ENCODE data around the gene MASP2. TPM values are rescaled to one million over a fixed set of nuclear protein-coding genes. Genes with fewer than 3 reads are reported as not detected.

Gene MASP2
- not detected for total RNA-seq

DNA sequence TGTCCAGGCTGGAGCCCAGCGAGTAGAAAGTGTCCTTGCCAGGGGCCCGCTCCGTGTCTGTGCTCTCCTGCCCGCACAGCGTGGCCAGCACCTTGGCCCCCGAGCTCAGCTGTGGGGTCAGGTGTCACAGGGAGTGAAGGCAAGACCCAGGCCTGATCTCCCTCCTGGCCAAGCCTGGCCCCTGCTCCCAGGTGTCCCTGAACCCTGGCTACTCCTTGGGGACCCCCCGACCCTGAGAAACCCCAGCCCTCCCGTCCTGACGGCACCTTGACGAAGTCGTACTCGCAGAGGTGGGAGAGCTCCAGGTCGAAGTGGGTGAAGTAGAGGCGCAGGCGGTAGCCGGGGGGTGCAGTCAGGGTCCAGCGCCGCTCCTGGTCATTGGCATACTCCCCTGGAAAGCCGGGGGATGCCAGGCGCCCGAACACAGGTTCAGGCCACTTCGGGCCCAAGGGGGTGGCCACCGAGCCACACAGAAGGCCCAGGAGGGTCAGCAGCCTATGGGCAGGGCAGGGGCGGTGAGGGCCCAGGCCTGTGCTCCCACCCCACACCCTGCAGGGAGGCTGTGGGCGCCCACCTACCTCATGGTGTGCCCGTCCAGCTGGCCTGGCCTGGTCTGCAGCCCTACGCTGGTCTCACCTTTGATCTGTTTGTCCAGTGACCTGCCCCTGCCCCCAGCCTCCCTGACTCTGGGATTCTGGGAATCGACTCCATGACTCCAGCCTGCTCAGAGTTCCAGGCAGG is at the start of gene MASP2:
Gene MASP2, minus strand, starts transcription at position 615 of the 741 bp plus-strand sequence. Its CDS starts 32 bp downstream, at position 583.
- TF ChIP-seq, protein P1, sequence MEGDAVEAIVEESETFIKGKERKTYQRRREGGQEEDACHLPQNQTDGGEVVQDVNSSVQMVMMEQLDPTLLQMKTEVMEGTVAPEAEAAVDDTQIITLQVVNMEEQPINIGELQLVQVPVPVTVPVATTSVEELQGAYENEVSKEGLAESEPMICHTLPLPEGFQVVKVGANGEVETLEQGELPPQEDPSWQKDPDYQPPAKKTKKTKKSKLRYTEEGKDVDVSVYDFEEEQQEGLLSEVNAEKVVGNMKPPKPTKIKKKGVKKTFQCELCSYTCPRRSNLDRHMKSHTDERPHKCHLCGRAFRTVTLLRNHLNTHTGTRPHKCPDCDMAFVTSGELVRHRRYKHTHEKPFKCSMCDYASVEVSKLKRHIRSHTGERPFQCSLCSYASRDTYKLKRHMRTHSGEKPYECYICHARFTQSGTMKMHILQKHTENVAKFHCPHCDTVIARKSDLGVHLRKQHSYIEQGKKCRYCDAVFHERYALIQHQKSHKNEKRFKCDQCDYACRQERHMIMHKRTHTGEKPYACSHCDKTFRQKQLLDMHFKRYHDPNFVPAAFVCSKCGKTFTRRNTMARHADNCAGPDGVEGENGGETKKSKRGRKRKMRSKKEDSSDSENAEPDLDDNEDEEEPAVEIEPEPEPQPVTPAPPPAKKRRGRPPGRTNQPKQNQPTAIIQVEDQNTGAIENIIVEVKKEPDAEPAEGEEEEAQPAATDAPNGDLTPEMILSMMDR (IDR thresholded peaks at IDR 0.05; ENCODE audit: low read depth): no peak

DNA sequence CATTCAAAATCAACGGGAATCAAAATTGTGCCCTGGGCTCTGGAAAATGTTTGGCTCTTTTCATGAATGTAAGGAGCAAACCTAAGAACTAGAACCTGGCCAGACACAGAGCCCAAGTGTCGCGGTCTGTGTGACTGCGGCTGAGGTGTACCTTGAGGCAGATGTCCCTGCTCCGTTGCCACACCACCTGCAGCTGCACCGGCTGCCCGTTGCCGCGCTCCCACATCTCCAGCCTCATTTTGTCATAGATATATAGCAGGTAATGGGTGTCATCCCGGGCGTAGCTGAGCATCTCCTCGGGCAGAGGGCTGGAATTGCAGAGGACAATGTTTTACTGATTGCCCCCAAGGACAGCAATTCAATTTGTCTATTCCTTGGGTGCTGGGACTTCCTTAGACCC is 33.9 kb upstream of the MASP2 start:
- TF ChIP-seq, protein P1 (IDR thresholded peaks at IDR 0.05; ENCODE audit: low read depth): no peak

DNA sequence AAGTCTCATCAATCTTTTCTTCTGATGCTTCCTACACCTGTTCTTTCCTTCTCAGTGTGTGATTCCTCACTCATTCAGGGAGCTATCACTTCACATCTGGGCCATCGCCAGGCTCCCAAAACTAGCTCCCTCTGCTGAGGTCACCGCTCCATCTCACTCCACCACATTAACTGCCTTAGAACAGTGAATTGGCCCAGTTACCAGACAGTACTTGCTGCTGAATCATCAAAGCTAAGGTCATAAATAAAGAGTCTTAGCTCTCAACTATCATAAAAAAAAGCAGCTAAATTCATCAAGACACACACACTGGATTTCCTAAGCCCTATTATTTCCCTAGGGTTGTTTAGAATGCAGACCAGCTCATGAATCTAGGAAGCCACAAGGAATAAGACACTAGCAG is 31.6 kb upstream of the MASP2 start:
- TF ChIP-seq, protein P1 (IDR thresholded peaks at IDR 0.05; ENCODE audit: low read depth): no peak

DNA sequence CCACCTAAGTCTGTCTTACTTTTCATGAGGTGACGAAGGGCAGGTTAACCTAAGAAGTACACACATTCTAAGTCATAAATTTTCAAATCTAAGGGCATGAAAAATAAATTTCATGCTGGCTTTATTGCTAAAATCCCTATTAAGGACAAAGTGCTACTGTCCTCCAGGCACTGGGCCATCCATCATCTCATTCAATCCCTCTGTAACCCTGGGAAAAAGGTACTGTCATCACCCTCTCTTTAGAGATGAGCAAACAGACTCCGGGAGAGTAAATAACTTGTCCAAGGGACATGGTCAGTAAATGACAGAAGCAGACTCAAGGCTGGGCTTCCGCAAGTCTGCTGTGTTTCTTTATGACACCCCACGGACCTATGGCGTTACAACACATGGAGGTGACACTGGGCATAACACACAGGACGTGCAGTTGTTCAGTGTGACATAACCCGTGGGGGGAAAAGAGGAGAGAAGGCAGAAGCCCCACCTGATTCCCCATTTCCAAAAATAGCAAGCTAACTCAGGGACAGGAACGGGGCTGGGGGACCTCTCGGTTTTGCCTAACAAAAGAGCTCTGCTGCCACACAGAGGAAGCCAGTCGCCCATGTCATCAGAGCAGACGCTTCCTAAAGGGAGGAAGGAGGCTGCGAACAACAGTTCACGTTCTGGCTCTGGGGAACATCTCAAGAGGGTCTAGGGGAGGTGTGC is 25.3 kb upstream of the MASP2 start:
- TF ChIP-seq, protein P1 (IDR thresholded peaks at IDR 0.05; ENCODE audit: low read depth): no peak

DNA sequence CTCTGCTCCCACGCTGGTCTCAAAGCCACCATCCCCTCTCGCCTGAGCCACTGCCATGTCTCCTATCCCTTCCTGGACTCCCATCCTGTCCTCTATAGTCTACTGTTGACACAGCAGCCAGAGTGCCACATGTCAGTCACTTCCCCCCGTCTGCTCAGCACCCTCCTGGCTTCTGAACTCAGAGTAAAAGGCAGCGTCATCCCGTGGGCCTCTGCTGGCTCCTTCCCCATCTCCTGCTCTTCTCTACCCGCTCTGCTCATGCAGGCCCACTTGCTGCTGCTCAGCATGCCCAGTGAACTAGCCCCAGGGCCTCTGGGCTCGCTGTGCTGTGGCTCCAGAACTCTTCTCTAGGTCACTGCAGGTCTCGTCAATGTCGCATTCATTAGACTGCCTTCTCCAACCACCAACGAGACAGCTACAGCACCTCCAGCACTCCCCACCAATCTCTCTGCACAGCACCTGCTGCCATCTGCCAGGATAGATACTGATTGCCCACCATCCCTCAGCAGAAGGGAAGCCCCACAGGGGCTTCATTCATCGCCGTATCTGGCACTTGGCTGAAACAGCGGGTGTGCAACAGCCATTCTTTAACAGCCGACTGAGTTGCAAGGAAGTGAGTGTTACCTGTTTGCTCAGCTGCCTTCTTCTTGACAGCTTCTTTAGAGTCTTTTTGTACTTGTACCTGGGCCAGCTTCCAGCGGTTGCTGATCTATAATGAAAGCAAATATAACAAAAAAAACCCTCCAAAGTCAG is 24.6 kb upstream of the MASP2 start:
- TF ChIP-seq, protein P1 (IDR thresholded peaks at IDR 0.05; ENCODE audit: low read depth): no peak

DNA sequence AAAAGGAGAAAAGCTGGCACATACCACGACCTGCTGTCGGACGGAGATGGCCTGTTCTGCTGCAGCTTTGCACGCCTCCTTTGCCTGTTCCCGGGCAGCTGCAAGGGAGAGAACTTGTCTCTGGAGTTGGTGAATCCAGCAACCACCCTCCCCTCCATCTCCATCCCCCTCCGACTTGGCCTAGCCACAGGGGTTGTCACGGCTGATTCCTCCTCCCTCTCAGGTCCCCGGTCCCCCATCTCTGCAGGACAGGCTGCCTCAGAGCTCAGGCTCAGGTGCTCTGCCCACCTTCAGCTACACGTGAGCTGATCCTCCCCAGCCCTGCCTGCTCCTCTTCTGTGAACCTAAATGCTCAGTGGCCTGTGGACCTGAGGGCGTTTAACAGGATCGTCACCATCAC is 23.8 kb upstream of the MASP2 start:
- TF ChIP-seq, protein P1 (IDR thresholded peaks at IDR 0.05; ENCODE audit: low read depth): no peak
